Measurements from ENCODE around the gene MAPK1IP1L. TPM values are rescaled to one million over a fixed set of nuclear protein-coding genes. Genes with fewer than 3 reads are reported as not detected.

Gene MAPK1IP1L
- total and polyA plus RNA-seq, 2 of the 4 experiments (the other 2 are of a cell fraction), result 44.8 to 168 TPM

DNA sequence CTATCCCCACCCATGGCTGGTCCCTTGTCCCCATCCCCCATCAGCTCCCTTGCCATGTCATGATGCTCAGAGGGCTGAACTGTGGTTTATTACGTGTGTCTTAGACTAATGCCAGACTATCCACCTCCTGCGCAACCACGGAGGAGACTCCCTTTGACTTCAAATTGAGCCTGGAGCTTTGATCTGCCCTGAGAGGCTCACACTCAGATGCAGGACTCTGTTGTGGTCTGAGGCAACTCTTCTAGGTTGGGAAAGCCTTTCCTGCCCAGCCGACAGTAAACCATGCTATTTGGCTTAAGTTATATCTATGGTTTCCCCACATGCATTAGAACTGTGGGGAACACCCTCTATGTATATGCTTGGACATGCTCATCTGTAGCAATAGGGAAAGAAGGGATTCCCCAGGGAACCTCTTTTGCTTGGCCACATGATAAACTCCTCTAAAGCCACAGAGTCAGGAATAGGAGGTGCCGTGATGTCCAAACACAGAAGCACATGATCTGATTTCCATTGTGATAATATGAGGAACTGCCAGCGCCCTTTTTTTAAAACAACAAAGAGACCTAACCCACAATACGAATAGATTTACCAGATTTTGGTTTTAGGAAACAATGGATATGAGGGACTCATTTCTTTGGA, 66.5 kb downstream of the MAPK1IP1L start:
- H3K9me3 ChIP-seq (ENCODE audit: control insufficient read depth, insufficient read depth, low read length), result no peaks in the 10 kb centered on the region
- H3K27me3 ChIP-seq (ENCODE audit: control insufficient read depth, insufficient read depth, low read length), result no peaks in the 10 kb centered on the region
- ATAC-seq (ENCODE audit: low read depth), result no peak; the same call in 1 of the 2 replicates
- peak overlapping the region; percentile 54 for H3K14ac ChIP-seq (replicated peaks; ENCODE audit: low read depth, low read length)
- no peak overlapping the region for H4K8ac ChIP-seq (ENCODE audit: low read depth in 2 of 2, low read length in 2 of 2)
- no peak overlapping the region for H2BK120ac ChIP-seq (ENCODE audit: low read depth, low read length)
- no peak overlapping the region for H3K4me2 ChIP-seq (ENCODE audit: low read depth, low read length)
- no peak overlapping the region for H3K4me3 ChIP-seq (ENCODE audit: insufficient read depth, low read depth, low read length)
- WGBS, 2 experiments (ENCODE audit: extremely low coverage in 2 of 2, insufficient read length in 1 of 2), result no CpG with 5 or more reads among the region's 7 CpGs
- H4K20me1 ChIP-seq (ENCODE audit: insufficient read depth, low read length), result no peaks in the 10 kb centered on the region
- no peak overlapping the region for H4K91ac ChIP-seq (ENCODE audit: insufficient read depth, low read depth, low read length)
- peak overlapping the region; percentile 61 for H2AFZ ChIP-seq (replicated peaks; ENCODE audit: low read length, poor library complexity)
- TF ChIP-seq RCOR1 (IDR thresholded peaks at IDR 0.05; ENCODE audit: insufficient replicate concordance, low read length) (no peak), MAZ (IDR thresholded peaks at IDR 0.05; ENCODE audit: borderline replicate concordance, low read depth, low read length) (no peak), CEBPB (IDR thresholded peaks at IDR 0.05; ENCODE audit: low read depth, low read length) (no peak), BHLHE40 (IDR thresholded peaks at IDR 0.05; ENCODE audit: low read depth, low read length) (no peak), POLR2A (IDR thresholded peaks at IDR 0.05; ENCODE audit: low read depth, low read length) (no peak), RAD21 (IDR thresholded peaks at IDR 0.05; ENCODE audit: low read length) (no peak), CHD1 (IDR thresholded peaks at IDR 0.05; ENCODE audit: low read depth, low read length) (no peak), MAFK (IDR thresholded peaks at IDR 0.05; ENCODE audit: low read depth, low read length) (no peak), SMC3 (IDR thresholded peaks at IDR 0.05; ENCODE audit: low read depth, low read length) (no peak), RFX5 (IDR thresholded peaks at IDR 0.05; ENCODE audit: low read depth, low read length) (no peak)
- TF ChIP-seq, protein P1, sequence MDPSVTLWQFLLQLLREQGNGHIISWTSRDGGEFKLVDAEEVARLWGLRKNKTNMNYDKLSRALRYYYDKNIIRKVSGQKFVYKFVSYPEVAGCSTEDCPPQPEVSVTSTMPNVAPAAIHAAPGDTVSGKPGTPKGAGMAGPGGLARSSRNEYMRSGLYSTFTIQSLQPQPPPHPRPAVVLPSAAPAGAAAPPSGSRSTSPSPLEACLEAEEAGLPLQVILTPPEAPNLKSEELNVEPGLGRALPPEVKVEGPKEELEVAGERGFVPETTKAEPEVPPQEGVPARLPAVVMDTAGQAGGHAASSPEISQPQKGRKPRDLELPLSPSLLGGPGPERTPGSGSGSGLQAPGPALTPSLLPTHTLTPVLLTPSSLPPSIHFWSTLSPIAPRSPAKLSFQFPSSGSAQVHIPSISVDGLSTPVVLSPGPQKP (IDR thresholded peaks at IDR 0.05; ENCODE audit: borderline replicate concordance, low read depth, low read length), result no peak
- TF ChIP-seq, protein P2, sequence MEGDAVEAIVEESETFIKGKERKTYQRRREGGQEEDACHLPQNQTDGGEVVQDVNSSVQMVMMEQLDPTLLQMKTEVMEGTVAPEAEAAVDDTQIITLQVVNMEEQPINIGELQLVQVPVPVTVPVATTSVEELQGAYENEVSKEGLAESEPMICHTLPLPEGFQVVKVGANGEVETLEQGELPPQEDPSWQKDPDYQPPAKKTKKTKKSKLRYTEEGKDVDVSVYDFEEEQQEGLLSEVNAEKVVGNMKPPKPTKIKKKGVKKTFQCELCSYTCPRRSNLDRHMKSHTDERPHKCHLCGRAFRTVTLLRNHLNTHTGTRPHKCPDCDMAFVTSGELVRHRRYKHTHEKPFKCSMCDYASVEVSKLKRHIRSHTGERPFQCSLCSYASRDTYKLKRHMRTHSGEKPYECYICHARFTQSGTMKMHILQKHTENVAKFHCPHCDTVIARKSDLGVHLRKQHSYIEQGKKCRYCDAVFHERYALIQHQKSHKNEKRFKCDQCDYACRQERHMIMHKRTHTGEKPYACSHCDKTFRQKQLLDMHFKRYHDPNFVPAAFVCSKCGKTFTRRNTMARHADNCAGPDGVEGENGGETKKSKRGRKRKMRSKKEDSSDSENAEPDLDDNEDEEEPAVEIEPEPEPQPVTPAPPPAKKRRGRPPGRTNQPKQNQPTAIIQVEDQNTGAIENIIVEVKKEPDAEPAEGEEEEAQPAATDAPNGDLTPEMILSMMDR (conservative IDR thresholded peaks at IDR 0.05; ENCODE audit: low read depth, low read length), result no peak
- dilution Hi-C loops (cut with HindIII; ENCODE audit: low sequenced_read_pairs, unreplicated experiment), result no loop called here
- intact Hi-C loops (cut with micrococcal nuclease), result no loop called here
- H3K23ac ChIP-seq (ENCODE audit: low read depth, low read length), result no peak overlapping the region
- 0 out of 2 replicates have a peak overlapping the region, but pooled peaks have one; percentile 7 for H2AK5ac ChIP-seq (ENCODE audit: low read depth, low read length)
- H2AK9ac ChIP-seq (replicated peaks; ENCODE audit: low read depth, low read length, poor library complexity), result peak overlapping the region; percentile 58
- H3K9ac ChIP-seq (ENCODE audit: low read depth, low read length), result no peak overlapping the region
- POLR2A ChIA-PET (ENCODE audit: unreplicated experiment), result no interaction called here
- H3K27ac ChIP-seq (ENCODE audit: insufficient read depth, low read length), result no peak overlapping the region
- no peak overlapping the region for H3K18ac ChIP-seq (ENCODE audit: low read depth, low read length)
- H3K79me1 ChIP-seq (ENCODE audit: low read depth in 1 of 2, low read length in 2 of 2), result no peaks in the 10 kb centered on the region
- no peak overlapping the region for H3K4ac ChIP-seq (ENCODE audit: low read depth, low read length)
- BruUV-seq (replicated peaks), result no TSS peak
- no peak overlapping the region for H2BK5ac ChIP-seq (ENCODE audit: low read depth, low read length, poor library complexity, severe bottlenecking)
- H3K56ac ChIP-seq (ENCODE audit: extremely low read depth, insufficient read depth, low read length), result no peak overlapping the region
- peaks cover 9% of the 10 kb centered on the region for H3K9me1 ChIP-seq (ENCODE audit: insufficient read depth, low read length)
- DNase-seq, result no peak
- in situ Hi-C loops (cut with MboI; ENCODE audit: low sequenced_read_pairs), result no loop called here
- H3K36me3 ChIP-seq (ENCODE audit: control insufficient read depth, insufficient read depth, low read length), result no peaks in the 10 kb centered on the region
- H2BK15ac ChIP-seq (ENCODE audit: low read depth, low read length), result 0 out of 3 replicates have a peak overlapping the region, but pooled peaks have one; percentile 29
- CTCF ChIA-PET, result no interaction called here
- H4K5ac ChIP-seq (ENCODE audit: low read depth, low read length), result no peak overlapping the region; the same call in 1 of the 2 replicates
- peak overlapping the region; percentile 25; the same call in 1 of the 2 replicates for H2BK20ac ChIP-seq (ENCODE audit: low read depth, low read length)
- H3K4me1 ChIP-seq (ENCODE audit: control insufficient read depth, insufficient read depth, low read length), result peaks cover 11% of the 10 kb centered on the region

Data from IMR-90 (cell line).